HUDEP-2 (cell line): ENCODE measurements around the gene PSMD8.

Experiments
- DNase-seq, 76 experiments: peaks; one replicate each; lab custom pipeline; 2025; ENCODE audit not compliant: unreplicated experiment in 76 of 76; lab: John Stamatoyannopoulos, UW

PSMD8 gene

DNA sequence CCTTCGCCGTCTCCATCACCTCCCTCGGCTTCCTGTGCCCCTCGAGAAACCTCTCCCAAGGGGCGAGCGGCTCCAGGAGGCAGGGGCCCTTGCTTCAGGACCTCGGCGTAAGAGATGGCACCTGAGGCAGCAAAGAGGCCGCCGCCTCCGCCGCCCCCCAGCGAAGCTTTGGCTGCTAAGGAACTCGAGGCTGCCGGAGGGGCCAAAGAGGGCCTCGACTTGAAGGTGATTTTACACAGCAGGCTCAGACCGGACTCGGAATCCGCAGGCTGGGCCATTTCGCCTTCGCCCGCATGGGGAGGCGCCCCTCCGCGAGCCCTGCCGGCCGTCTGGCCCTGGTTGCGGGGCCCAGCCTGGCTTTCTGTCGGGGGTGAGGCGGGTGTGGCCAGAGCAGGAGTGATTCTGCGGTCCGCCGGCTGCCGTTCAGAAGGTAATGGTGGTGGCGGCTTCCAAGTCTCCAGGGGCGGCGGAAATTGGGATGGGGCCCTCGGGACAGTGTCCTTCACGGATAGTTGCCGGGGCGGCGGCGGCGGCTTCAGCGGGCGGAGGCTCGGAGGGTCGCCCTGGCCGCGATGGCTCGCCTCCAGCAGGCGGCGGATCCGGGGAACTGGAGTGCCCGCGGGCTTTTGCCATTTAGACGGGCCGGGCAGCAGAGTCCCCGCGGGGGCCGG, 12.1 kb downstream of the PSMD8 start:
- no peak for DNase-seq

DNA sequence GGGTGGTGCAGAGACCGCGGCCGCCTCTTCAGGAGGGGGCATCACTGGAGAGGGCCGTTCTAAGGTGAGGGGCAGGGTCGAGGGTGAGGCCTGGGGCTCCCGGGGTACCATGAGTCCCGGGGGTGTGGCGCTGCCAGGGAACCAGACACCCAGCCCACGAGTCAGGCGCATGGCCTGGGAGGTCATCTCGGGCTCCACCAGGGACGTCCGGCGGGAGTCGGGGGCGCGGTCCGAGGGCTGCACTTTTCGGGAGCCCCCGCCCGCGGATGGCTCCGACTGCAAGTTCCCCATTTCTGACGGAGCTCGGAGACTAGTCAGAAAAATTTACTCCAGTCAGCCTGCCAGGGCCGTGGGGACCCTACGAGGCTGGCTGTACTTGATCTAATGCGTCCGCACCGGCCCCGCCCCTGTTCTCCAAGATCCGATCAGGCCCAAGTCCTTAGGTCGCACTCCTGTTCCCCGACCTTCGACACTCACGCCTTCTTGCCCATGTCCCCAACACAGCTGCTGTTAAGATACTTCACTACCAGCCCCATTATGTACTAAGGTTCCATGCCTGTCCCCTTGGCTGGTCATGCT, 12.7 kb downstream of the PSMD8 start:
- DNase-seq = peak in 12 of 76 experiments; percentile 36 to 63 (median 48)

DNA sequence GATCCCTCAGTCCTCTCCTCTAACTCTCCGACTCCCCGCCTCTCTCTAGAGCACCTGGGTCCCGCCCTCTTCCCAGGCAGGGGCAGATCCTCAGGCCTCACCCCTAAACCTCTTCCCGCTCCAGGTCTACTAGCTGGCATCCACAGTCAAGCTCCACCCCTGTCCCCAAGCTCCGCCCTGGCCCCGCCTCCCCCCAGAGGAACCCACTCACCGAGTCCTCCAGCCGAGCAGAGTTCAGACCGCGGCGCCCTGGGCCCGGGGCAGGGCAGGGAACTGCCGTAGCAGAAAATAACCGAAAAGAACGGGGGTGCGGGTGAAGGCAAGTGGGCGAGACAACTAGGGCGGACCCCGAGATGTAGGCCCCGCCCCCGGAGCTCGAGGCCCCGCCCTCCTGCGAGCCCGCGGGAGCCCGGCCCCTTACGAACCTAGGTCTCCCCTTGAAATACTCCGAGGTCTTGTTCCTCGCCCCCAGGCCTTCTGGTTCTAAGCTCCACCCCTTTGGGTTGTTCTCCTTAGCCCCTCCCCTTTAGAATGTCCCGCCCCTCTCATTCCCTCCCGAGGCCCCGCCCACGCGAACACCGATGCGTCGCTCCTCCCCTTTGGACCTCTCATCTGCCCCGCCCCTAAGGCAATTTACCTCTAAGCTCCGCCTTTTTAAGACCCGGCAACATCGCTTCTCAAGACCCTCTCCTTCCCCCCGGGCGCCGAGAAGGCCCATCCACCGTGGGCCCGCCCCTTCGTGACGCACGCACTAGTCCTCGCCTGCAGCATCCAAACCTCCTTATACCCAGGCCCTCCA, 13.4 kb downstream of the PSMD8 start, which contains the start of gene GGN:
GGN (minus strand) TSS at position 485 of the 799 bp plus-strand sequence. CDS start 773 bp downstream, outside the sequence.
- peak in 71 of 76 experiments; percentile 36 to 96 (median 74) for DNase-seq

DNA sequence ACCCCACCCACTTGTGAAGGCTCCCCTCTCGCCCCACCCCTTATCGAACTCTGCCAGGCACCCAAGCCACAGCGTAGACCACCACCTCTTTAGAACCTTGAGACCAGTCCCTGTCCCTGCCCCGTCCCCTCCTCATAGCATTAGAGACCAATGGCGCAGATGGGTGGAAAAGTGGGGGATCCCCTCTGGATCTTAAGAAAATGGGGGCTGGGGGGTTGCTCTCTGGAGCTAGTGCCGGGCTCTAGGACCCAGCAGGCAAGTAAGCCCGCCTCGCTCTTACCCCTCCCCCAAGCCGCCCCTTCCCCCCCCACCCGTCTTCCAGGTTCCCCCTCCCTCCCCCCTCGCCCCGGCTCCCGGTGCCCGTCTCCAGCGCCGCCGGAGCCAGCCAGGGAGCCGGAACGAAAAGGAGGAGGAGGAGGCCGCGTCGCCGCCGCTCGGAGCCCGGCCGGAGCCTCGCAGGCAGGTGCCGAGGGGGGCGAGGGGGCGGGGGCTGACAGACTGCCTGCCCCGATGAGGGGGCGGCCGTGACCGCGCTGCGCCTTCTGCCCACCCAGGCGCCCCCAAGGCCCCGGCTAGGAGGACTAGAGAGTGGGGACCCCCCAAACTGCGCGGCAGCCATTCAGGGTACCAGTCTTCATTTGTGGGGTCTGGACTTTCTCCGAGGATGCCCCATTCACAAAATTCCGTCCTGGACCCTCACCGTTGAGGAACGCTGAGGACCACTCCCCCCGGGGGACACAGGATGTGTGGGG, 14.2 kb downstream of the PSMD8 start, which contains the start of gene SPRED3:
SPRED3 (plus strand) TSS at position 349 of the 752 bp plus-strand sequence. CDS start 1,606 bp downstream, outside the sequence.
- no peak for DNase-seq

DNA sequence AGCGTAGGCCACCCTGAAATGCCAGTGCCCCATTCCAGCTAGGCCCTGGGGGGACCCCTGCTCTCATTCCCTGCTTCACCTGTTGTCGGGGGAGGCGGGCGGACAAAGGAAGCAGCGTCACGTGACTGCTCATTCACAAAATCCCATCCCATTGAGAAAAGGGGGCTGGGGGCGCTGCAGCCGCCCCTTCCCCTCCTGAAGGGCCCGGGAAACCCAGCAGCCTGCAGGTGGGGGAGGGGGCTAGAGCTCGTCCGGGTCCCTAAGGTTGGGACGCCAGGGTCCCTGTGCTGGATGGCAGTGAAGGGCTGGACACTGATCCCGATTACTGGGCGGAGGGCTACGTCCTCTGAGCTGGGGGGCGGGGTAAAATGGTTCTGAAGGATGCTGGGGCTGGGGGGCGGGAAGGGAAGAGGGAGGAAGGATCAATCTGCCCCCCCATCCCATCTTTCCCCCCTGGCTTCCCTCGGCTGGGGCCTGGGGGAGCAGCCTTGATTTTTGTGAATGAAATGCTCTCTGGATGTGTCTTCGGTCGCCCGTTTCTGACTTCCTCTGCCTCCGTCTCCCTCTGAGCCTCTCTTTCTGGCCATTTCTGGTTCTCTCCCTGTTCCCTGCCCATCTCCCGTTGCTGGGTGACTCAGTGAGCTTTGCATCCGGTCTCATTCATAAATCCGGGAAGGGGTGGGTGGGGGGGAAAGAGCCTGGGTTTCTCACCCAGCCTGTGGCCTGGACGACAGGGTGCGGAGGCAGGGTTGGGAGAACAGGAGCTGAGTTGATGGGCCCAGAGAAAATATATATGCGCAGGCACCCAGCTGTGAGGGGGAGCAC, 14.9 kb downstream of the PSMD8 start:
- no peak for DNase-seq

DNA sequence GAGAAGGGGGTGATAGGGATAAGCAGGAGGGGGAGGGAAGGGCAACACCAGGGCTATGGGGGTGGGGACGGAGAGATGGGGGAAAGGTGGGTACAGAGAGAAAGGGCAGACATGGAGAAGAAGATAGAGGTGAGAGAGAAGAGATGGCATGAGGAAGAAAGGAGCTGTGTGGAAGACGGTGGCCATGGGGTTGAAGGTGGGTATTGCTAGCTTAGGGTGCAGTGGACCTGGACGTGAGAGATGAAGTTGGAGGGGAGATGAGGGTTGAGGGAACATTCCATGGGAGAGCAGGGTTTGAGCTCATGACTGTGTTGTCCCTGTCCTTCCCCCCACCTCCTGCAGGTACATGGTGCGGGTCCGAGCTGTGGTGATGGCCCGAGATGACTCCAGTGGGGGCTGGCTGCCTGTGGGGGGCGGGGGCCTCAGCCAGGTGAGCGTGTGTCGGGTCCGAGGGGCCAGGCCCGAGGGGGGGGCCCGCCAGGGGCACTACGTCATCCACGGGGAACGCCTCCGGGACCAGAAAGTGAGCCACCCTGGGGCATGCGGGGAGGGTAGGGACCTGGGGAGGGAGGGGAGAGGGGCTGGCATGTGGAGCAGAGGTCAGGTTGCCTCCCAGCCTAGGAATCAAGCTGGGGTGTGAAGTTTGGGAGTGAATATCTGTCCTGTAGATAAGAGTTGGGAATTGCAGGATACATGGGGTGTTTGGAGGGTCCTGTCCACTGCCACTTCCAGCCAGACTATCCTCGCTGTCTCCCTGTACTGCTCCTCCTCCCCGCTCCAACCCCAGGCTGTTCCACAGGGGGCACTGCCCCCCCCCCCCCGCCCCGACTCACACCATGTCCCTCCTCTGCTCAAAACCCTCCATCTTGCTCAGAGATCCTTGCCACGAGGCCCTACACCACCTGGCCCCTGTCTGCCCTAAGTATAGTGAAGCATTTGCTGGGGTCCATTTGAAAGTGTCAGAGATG, 15.9 kb downstream of the PSMD8 start:
- DNase-seq = no peak

DNA sequence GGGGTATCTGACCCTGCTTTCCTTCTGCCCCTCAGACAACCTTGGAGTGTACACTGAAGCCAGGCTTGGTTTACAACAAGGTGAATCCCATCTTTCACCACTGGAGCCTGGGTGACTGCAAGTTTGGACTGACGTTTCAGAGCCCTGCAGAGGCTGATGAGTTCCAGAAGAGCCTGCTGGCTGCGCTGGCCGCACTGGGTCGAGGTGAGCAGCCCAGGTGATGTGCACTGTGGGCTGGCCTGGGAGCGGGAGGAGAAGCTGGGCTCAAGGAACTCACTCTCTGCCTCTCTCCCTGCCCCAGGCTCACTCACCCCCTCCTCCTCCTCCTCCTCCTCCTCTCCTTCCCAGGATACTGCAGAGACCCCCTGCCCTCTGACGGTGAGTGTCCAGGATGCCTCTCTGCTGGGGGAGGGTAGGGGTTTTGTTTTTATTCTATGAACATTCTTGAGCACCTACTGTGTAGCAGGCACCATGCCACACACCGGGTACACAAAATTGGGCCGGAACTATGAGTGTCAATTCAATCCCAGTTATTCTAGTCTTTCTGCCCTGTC, 17.6 kb downstream of the PSMD8 start:
- no peak for DNase-seq

DNA sequence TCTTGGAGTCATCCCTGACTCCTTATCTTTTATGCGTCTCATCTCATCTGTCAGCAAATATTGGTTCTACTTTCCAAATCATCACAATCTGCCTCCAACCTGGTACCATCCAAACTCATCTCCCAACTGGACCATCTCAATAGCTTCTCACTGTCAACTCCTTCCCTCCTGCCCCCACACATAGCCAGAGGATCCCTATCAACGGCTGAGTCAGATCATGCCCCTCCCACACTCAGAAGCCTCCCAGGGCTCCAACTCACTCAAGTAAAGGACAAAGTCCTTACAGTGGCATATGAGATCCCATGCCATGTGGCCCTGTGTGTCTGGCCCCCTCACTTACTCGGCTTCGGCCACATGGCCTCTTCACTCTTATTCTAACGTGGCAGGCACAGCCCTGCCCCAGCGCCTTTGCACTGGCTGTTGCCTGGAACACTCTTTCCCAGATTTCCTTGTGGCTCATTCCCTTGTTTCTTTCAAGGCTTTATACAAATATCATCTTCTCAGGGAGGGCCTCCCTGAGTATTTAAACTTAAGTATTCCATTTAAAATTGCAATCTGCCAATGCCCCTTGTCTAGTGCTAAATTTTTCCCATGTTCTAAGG, 18.4 kb downstream of the PSMD8 start:
- peak in 65 of 76 experiments; percentile 16 to 81 (median 55) for DNase-seq

DNA sequence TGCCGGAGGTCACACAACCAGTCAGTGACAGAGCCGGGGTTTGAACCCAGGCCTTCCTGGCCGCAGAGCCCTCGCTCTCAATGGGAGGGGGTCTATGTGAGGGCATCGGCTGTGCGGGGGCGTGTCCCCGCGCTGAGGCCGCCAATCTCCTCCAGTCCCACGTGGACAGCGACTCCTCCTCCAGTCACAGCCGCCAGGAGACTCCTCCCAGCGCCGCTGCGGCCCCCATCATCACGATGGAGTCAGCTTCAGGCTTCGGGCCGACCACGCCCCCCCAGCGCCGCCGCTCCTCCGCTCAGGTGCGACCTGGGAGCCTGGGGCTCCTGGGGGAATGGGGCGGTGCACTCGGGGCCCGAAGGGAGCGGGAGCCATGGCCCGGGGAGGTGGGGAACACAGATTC, 20.1 kb downstream of the PSMD8 start:
- DNase-seq = peak in 60 of 76 experiments; percentile 3 to 75 (median 52)

DNA sequence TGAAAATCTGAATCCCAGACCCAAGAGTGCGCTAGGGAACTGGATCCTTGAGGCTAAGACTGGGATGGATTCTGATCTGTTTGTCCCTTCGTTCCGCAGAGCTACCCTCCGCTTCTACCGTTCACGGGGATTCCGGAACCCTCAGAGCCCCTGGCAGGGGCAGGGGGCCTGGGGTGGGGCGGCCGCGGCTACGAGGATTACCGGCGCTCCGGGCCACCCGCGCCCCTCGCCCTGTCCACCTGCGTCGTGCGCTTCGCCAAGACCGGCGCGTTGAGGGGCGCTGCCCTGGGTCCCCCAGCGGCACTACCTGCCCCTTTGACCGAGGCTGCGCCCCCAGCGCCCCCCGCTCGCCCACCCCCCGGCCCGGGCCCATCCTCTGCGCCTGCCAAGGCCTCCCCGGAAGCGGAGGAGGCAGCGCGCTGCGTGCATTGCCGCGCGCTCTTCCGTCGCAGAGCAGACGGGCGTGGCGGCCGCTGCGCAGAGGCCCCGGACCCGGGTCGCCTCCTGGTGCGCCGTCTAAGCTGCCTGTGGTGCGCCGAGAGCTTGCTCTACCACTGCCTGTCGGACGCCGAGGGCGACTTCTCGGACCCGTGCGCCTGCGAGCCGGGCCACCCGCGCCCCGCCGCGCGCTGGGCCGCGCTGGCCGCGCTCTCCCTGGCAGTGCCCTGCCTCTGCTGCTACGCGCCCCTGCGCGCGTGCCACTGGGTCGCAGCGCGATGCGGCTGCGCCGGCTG, 21.2 kb downstream of the PSMD8 start:
- DNase-seq = peak in 1 of 76 experiments; percentile 20

DNA sequence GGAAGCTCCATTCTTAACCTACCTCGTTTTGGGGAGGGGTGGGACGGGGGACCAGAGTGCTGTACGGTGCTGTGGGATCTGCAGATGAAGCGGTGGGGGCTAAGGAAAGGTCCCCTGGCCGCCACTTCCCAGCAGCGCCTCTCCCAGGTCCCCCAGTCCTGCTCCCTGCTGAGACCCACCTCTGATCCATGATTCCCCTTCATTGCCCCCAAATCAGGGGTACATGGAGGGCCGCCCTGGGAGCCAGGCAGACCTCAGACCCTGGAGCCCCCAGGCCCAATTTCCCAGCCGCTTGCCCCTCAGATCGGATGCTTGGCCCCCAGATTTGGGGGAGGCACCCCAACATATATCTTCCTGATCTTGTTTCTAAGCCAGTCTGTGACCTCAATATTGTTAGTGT, 24.7 kb downstream of the PSMD8 start:
- DNase-seq = no peak

DNA sequence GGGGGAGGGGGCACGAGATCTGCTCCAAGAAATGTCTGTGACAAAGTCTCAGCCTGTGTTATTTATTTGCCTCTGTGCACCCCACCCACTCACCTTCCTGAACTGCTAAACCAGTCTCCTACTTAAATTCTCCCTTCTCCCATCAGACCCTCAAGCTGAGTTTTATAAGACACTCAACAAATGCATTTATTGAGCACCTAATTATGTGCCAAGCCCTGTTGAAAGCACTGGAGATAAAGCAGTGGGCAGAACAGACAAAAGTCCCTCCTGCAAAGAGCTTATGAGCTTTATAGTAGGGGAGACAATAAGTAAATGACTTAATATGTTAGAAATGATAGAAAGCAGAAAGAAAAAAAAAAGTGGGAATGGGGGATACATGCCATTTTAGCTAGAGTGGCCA, 25.2 kb downstream of the PSMD8 start:
- DNase-seq = no peak

DNA sequence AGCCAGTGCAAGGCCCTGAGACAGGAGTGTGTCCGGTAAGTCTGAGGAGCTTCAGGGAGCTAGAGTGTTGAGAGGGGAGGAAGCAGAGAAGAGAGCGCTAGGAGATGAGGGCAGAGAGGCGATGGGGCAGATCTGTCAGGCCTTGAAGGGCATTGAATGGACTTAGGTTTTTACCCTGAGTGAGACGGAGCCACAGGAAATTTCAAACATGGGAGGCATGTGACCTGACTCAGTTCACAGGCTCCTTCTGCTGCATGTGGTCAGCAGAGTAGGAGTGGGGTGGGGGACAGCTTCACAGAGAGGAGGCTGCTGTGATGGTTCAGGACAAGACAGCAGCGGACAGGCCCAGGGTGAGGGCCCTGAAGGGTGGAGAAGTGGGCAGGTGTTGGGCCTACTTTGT, 26.0 kb downstream of the PSMD8 start:
- DNase-seq = no peak

DNA sequence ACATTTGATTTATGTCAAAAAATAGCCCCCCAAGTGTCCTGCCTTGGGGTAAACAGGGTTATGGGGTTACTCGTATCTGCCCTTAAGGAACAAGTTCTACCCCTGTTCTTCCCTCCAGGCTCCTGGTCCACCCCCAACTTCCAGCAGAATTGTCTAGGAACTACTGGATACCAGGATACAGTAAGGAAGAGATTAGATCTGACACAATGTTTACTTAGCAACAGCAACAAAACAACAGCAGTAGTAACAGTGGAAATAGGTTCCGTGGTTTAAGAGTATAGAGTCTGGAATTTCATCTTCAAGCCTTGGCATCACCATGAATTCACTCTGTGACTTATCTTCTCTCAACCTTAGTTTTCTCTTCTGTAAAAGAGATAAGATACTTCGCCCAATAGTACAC, 26.8 kb downstream of the PSMD8 start:
- no peak for DNase-seq

DNA sequence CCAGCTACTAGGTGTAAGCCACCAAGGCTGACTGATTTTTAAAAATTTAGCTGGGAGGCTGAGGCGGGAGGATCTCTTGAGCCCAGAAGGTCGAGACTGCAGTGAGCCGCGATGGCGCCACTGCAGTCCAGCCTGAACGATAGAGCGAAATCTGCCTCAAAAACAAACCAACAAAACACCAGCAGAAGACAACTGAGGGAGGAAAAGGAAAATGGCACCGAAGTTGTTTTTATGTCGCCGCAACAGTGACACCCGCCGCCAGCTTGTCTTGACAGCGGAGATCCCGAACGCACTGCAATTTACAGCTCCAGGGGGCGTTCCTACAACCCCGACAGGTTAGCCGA, 28.2 kb downstream of the PSMD8 start:
- no peak for DNase-seq

DNA sequence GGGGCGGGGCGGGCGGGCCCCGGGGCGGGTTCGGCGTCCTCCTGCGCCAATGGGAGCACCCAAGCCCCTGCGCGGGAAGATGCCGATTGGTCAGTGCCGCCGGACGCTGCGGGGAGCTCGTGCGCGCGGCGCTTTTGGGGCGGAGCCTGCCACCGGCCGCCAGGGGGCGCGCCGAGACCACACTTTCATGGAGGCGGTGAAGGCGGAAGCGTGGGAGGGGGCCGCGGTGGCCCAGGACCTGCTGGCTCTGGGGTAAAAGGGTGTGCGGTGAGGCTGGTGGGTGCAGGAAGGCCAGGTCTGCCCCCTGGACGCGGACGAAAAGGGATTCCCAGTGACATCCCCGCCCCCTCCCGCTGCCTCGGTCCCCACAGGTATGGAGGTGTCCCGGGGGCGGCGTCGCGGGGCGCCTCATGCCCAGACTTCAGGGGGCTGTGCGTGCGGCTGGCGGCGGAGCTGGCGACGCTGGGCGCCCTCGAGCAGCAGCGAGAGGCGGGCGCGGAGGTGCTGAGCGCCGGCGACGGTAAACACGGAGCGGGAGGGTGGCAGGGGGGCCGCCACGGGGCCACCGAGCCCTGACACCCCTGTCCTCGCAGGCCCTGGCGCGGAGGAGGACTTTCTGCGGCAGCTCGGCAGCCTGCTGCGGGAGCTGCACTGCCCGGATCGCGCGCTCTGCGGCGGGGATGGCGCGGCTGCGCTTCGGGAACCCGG, 28.8 kb downstream of the PSMD8 start, which contains the start of gene FAM98C:
FAM98C (plus strand) TSS at position 127 of the 708 bp plus-strand sequence; CDS start at position 188, 61 bp downstream.
- peak; percentile 76 to 100 (median 99) for DNase-seq

DNA sequence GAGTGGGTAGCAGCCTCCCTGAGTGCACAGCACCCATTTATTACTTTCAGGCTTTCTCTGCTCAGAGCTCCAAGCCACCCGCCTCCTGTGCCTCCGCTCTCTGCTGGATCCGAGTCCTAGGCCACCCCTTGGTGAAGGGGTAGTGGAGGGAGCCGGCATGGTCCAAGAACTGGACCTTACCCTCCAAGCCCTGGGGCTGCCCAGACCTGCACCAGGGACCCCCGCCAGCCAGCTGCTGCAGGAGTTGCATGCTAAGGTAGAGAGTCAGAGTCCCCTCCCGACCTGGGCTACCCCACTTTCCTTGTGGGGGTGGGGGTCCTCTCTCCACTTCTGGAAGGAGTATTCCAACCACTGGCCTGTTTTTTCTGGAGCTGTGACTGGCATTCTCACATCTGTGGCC, 30.5 kb downstream of the PSMD8 start:
- DNase-seq = no peak
